Activated CD4-positive, CD25-positive, alpha-beta regulatory T cell treated with anti-CD3 and anti-CD28 coated beads, Interleukin-2, amount 50 U/mL, for 72 hours (primary cell): ENCODE data around the gene TAS2R16.
"Not testable (repeated sequence)": the region's sequence is repeated elsewhere in the genome, so short reads cannot be mapped to it uniquely, and the experiment has no call there.

ENCODE experiments used
- DNase-seq: peaks from one replicate; pipeline ENCODE4 v3.0.0; 2021

Gene TAS2R16

DNA sequence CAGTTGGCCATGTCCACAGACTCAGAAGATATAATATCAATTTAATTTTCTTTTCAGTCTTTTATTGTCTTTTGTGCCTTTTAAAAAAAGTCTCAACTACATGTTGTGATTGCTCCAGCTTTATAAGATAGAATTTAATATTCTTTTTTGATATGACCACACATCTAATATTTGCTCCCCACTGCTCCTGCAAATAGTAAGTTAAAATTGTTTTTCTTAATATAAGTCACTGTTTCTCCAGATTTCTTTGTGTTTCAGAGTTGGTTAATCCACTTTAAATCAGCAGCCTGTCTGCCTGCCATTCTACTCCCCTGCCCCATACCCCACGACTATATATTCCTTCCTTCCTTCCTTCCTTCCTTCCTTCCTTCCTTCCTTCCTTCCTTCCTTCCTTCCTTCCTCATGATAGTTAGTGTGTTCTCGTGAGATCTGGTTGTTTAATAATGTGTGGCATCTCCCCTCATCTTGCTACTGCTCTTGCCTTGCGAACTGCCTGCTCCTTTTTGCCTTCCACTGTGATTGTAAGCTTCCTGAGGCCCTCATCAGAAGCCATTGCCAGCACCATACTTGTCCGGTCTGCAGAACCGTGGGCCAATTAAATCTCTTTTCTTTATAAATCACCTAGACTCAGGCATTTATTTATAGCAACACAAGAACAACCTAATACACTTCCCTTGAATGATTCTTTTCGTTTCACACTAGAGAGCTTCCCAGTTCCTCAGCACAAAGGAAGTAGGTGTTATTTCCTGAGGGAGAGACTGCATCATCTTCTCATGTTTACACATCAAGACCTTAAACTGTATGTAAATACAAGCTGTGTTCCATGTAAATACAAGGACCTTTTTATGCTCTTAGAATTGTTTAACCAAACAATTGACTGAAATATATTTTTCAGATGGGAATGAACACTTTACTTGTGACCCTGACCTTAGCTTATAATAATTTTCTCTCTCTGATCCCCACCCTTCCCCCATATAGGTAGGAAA lies 24.5 kb downstream of the TAS2R16 start:
- no peak for DNase-seq

DNA sequence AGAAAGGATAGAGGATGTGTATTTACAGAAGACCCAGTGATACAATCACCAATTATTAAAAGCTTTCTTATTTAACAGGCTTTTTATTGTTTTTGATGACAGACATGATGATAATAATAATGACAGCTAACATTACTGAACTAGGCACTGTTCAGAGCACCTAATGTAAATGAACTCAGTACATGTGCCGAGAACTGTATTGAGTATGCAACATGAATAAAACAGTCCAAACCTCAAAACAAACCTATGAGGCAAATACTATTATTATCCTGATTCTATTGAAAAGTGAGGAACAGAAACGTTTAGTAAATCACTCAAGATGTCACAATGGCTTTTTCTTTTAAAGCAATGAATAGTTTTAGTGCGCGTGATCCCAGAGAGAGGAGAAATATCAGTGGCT lies 27.1 kb downstream of the TAS2R16 start:
- DNase-seq = no peak

DNA sequence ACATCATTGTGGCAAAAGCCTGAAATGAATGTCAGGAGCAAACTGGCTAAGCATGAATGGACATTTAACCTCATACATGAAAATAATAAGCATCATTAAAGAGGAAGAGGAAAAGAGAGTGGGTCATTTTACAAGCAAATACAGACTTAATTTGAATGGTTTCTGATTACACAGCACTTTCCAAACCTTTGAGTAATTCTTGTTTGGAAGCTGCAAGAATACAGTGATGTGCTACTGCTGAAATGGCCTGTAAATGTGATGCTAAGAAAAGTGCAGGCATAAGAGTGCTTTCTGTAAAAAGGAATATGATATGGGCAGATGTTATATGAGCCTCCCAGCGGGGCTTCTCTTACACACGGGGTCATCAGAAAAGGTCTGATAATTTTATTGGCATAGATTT lies 30.2 kb downstream of the TAS2R16 start:
- no peak for DNase-seq

DNA sequence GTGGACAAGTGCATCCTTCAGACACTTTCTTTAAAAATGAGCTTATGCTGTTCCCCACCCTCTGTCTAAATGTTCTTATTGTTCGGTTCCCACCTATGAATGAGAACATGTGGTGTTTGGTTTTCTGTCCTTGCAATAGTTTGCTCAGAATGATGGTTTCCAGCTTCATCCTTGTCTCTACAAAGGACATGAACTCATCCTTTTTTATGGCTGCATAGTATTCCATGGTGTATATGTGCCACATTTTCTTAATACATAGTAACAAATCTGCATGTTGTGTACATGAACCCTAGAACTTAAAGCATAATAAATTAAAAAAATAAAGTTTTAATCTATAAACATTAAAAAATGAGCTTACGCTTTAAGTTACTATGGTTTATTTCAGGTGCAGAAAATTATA lies 41.8 kb downstream of the TAS2R16 start:
- DNase-seq = not testable (repeated sequence)

- no peak for DNase-seq
These were observed 44.5 kb downstream of the TAS2R16 start for GRCh38 chr7:122951006-122951405.

DNA sequence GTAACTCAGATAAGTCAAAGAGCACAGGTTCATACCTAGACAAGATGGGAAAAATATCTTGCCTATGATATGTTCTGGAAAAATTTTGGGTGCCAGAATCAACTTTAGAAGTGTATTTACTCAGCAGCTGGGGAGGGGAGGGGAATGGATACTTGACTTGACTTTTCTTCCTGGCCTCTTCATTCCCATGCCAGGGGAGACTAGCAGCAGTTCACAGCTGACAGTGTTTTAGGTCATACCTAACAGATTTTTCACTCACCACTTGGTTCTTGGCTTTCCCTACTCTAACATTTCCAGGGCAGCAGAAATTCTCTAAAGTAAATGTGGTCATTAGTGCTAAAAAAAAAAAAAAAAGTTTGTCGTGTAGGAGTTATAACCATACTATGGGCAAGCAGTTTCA lies 46.3 kb downstream of the TAS2R16 start:
- no peak for DNase-seq
